Measurements from ENCODE around the gene BBLN. TPM values are rescaled to one million over a fixed set of nuclear protein-coding genes. Genes with fewer than 3 reads are reported as not detected.

Gene BBLN, protein sequence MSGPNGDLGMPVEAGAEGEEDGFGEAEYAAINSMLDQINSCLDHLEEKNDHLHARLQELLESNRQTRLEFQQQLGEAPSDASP
- 121 and 194 TPM in 2 replicates for total RNA-seq

GRCh38 chr9:128159784-128160602 is at the start of gene BBLN:
BBLN (plus strand) TSS chr9:128160265; CDS start chr9:128160408, 143 bp downstream.

GRCh38 chr9:128127568-128127989 is 32.5 kb upstream of the BBLN start, which contains the start of gene PTGES2:
PTGES2 (minus strand) TSS chr9:128127729; CDS start chr9:128127717, 12 bp downstream.

GRCh38 chr9:128149001-128149701 is 10.9 kb upstream of the BBLN start, which contains the start of gene LCN2:
LCN2 (plus strand) TSS chr9:128149453; CDS start chr9:128149526, 73 bp downstream.

GRCh38 chr9:128191406-128192046 is 31.5 kb downstream of the BBLN start, which contains the start of gene CIZ1:
CIZ1 (minus strand) TSS chr9:128191572; CDS start chr9:128190857, 715 bp downstream.

GRCh38 chr9:128203024-128203706 is 43.1 kb downstream of the BBLN start, which contains the start of gene DNM1:
DNM1 (plus strand) TSS chr9:128203379; CDS start chr9:128203471, 92 bp downstream.

Other genes starting within 250 kb of the BBLN start
- gene ST6GALNAC4, start 243.2 kb upstream of the BBLN start, total RNA-seq = 66.1 and 73.9 TPM in 2 replicates
- 2.8 and 16.4 TPM in 2 replicates for gene PIP5KL1, start 229.5 kb upstream of the BBLN start, total RNA-seq
- gene DPM2, start 222.4 kb upstream of the BBLN start, total RNA-seq = 7.8 and 15.6 TPM in 2 replicates
- 6.1 and 6.6 TPM in 2 replicates for gene EEIG1, start 179.3 kb upstream of the BBLN start, total RNA-seq
- 6.5 and 7.3 TPM in 2 replicates for gene NAIF1, start 92.9 kb upstream of the BBLN start, total RNA-seq
- 16.2 and 20.4 TPM in 2 replicates for gene SLC25A25, start 92.0 kb upstream of the BBLN start, total RNA-seq
- 53.9 and 68.1 TPM in 2 replicates for gene PTGES2, start 32.5 kb upstream of the BBLN start, total RNA-seq
- gene LCN2, start 10.8 kb upstream of the BBLN start, total RNA-seq = not detected in 2 replicates
- 40.0 and 53.4 TPM in 2 replicates for gene CIZ1, start 31.3 kb downstream of the BBLN start, total RNA-seq
- gene DNM1, start 43.1 kb downstream of the BBLN start, total RNA-seq = 0.49 and 0.54 TPM in 2 replicates
- 99.5 and 108 TPM in 2 replicates for gene GOLGA2, start 115.7 kb downstream of the BBLN start, total RNA-seq
- gene SWI5, start 116.0 kb downstream of the BBLN start, total RNA-seq = 36.9 and 59.8 TPM in 2 replicates
- 11.7 and 15.9 TPM in 2 replicates for gene TRUB2, start 162.2 kb downstream of the BBLN start, total RNA-seq
- 30.5 and 33.0 TPM in 2 replicates for gene COQ4, start 162.6 kb downstream of the BBLN start, total RNA-seq
- gene SLC27A4, start 180.3 kb downstream of the BBLN start, total RNA-seq = 14.3 and 22.0 TPM in 2 replicates
- 39.2 and 39.4 TPM in 2 replicates for gene URM1, start 211.1 kb downstream of the BBLN start, total RNA-seq

Measured in cardiac atrium fibroblast (primary cell).